ENCODE measurements around the gene PPP1R16B.

DNA sequence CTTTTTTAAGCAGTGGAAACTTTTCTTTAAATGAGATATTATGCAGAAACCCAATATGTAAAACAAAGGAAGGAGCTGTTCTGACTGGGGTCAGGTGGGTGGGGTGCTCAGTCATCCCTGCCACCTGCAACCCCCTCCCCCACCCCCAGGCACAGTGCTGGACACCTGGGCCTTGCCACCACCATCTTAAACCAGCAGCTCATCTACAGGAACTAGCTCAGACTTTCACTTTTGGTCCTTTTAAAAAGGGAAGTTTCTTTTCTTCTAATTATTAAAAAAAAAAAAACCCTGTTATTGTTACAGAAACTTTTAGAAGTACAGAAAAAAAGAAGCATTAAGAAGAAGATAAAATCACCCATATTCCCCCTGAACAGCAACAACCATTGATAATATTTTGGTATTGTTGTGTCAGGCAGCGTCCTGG, 37.1 kb downstream of the PPP1R16B start:
- no peak for TF ChIP-seq POLR2A (IDR thresholded peaks at IDR 0.05)
- TF ChIP-seq, protein P1, sequence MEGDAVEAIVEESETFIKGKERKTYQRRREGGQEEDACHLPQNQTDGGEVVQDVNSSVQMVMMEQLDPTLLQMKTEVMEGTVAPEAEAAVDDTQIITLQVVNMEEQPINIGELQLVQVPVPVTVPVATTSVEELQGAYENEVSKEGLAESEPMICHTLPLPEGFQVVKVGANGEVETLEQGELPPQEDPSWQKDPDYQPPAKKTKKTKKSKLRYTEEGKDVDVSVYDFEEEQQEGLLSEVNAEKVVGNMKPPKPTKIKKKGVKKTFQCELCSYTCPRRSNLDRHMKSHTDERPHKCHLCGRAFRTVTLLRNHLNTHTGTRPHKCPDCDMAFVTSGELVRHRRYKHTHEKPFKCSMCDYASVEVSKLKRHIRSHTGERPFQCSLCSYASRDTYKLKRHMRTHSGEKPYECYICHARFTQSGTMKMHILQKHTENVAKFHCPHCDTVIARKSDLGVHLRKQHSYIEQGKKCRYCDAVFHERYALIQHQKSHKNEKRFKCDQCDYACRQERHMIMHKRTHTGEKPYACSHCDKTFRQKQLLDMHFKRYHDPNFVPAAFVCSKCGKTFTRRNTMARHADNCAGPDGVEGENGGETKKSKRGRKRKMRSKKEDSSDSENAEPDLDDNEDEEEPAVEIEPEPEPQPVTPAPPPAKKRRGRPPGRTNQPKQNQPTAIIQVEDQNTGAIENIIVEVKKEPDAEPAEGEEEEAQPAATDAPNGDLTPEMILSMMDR (IDR thresholded peaks at IDR 0.05), result no peak
